Body of pancreas (tissue), 4 donors: Measurements from ENCODE around the gene CDK14. TPM values are rescaled to one million over a fixed set of nuclear protein-coding genes. Genes with fewer than 3 reads are reported as not detected.

Experiments used
- ATAC-seq: fragments of 150-250 bp; one replicate; pipeline ENCODE4 v1.9.1; 2016
- DNase-seq, 4 donors: peaks; one replicate each; pipeline ENCODE4 v3.0.0-alpha.2; 2019
- H3K27ac ChIP-seq, 4 donors: fragments of 200-600 bp; sonication (generic); 1 replicate in 3 of 4; 2 replicates in 1 of 4; pipeline versions ENCODE4 v1.5.1 to v1.6.1; 2016 to 2019; ENCODE audit warnings: mild to moderate bottlenecking in 1 of 4, mixed read lengths in 1 of 4, moderate library complexity in 1 of 4
- H3K27me3 ChIP-seq, 2 donors: fragments of 200-600 bp; sonication (generic); one replicate each; pipeline ENCODE4 v1.6.0; 2016; ENCODE audit warnings: mild to moderate bottlenecking in 1 of 2
- H3K36me3 ChIP-seq, 2 donors: fragments of 200-600 bp; sonication (generic); replicated peaks in 1 of 2; 2 replicates each; pipeline ENCODE4 v1.5.1; 2016; ENCODE audit warnings: low read depth in 2 of 2; ENCODE audit not compliant: insufficient read depth in 1 of 2
- H3K4me1 ChIP-seq: fragments of 200-600 bp; sonication (generic); one replicate; pipeline ENCODE4 v1.6.0; 2016
- H3K4me3 ChIP-seq, 2 donors: fragments of 200-600 bp; sonication (generic); 1 replicate in 1 of 2; 2 replicates in 1 of 2; pipeline ENCODE4 v1.5.1; 2016 to 2019
- H3K9me3 ChIP-seq, 3 donors: fragments of 200-600 bp; sonication (generic); 1 replicate in 2 of 3; 2 replicates in 1 of 3; pipeline ENCODE4 v1.5.1; 2016
- CTCF ChIP-seq, 7 experiments: fragments of 450-650 bp in 4 of 7; fragments of 200-600 bp in 3 of 7; sonication (generic) in 3 of 7; IDR thresholded peaks; one replicate each; pipeline ENCODE4 v1.5.1; 2016 to 2019; ENCODE audit warnings: antibody characterized with exemption in 7 of 7
- POLR2A ChIP-seq, 3 donors: fragments of 450-650 bp; IDR thresholded peaks; one replicate each; pipeline ENCODE4 v1.6.1; 2016; ENCODE audit warnings: antibody characterized with exemption in 3 of 3, mild to moderate bottlenecking in 2 of 3
- WGBS, 2 donors: methylation state at CpG; one replicate each; pipeline ENCODE4 v1.1.5; 2017; 5-methylcytosine and 5-hydroxymethylcytosine counted together
- intact Hi-C: fragments of 100-400 bp; cut with DNase I; formaldehyde crosslinking; loops from one replicate; pipeline ENCODE4 v1.15.1; 2023
- total RNA-seq, 2 donors: library from RNA; depleted of rRNA; stranded (reverse); fragments of >200 nt; gene quantifications; one replicate each; pipeline ENCODE4 v1.1.0, GENCODE V29; 2016

CDK14 gene
- total RNA-seq, 2 donors from 2014 or later = 21.8 to 35.6 TPM

GRCh38 chr7:90944021-90944420 is 347.9 kb downstream of the CDK14 start:
- Histone ChIP-seq H3K36me3 (no peaks in the 10 kb centered on the region), H3K4me1 (peaks cover 19% of the 10 kb centered on the region), H3K9me3 (no peaks in the 10 kb centered on the region), H3K27me3 (no peaks in the 10 kb centered on the region), H3K27ac (no peak overlapping the region), H3K4me3 (no peak overlapping the region)
- TF ChIP-seq POLR2A (IDR thresholded peaks at IDR 0.05) (no peak), CTCF (IDR thresholded peaks at IDR 0.05) (no peak)
- ATAC-seq = no peak
- WGBS, 2 donors = 74 to 78% methylated on average over 3 of the region's 3 CpGs
- intact Hi-C loops = no loop called here
- no peak for DNase-seq

GRCh38 chr7:90945104-90945787 is 349.1 kb downstream of the CDK14 start:
- H3K27ac ChIP-seq = peak overlapping the region in 3 of 4 donors; percentile 9 to 42 (median 32)

GRCh38 chr7:90946730-90947501 is 350.8 kb downstream of the CDK14 start:
- Histone ChIP-seq H3K27me3 (no peaks in the 10 kb centered on the region), H3K9me3 (no peaks in the 10 kb centered on the region), H3K4me3 (no peak overlapping the region), H3K27ac (no peak overlapping the region), H3K4me1 (peaks cover 30% of the 10 kb centered on the region), H3K36me3 (no peaks in the 10 kb centered on the region)
- intact Hi-C loops = no loop called here
- no peak for ATAC-seq
- peak in 1 of 4 donors; percentile 45 for DNase-seq
- no peak for TF ChIP-seq POLR2A (IDR thresholded peaks at IDR 0.05)
- no peak for TF ChIP-seq CTCF (IDR thresholded peaks at IDR 0.05)
- WGBS, 2 donors = 70 to 76% methylated on average over 10 of the region's 10 CpGs

More at GRCh38 chr7:90945104-90945787, 349.1 kb downstream of the CDK14 start:
- Histone ChIP-seq H3K27me3 (no peaks in the 10 kb centered on the region), H3K9me3 (no peaks in the 10 kb centered on the region), H3K36me3 (no peaks in the 10 kb centered on the region), H3K4me3 (no peak overlapping the region), H3K4me1 (peaks cover 19% of the 10 kb centered on the region)
- ATAC-seq (peak; percentile 90), DNase-seq (peak; percentile 20 to 61 (median 27))
- TF ChIP-seq CTCF (IDR thresholded peaks at IDR 0.05) = no peak
- no peak for TF ChIP-seq POLR2A (IDR thresholded peaks at IDR 0.05)
- intact Hi-C loops = no loop called here
- 65 to 71% methylated on average over 5 of the region's 5 CpGs for WGBS, 2 donors

GRCh38 chr7:90948085-90948484 is 352.0 kb downstream of the CDK14 start:
- no peak overlapping the region for H3K27ac ChIP-seq
- DNase-seq (no peak), ATAC-seq (no peak)
- H3K9me3 ChIP-seq = no peaks in the 10 kb centered on the region
- H3K4me1 ChIP-seq = peaks cover 33% of the 10 kb centered on the region
- TF ChIP-seq CTCF (IDR thresholded peaks at IDR 0.05) = no peak
- H3K36me3 ChIP-seq = no peaks in the 10 kb centered on the region
- H3K27me3 ChIP-seq = no peaks in the 10 kb centered on the region
- H3K4me3 ChIP-seq = no peak overlapping the region
- intact Hi-C loops = no loop called here
